Naive B cell (primary cell): ENCODE data around the gene RAB2B. TPM values are rescaled to one million over a fixed set of nuclear protein-coding genes. Genes with fewer than 3 reads are reported as not detected.

Experiments
- ATAC-seq, 2 donors: fragments of 150-1000 bp; cut with Tn5 transposase; 2 replicates each; pipeline ENCODE4 v1.10.0; 2021; ENCODE audit warnings: low read depth in 2 of 2, mild to moderate bottlenecking in 2 of 2, moderate library complexity in 2 of 2
- DNase-seq: peaks from one replicate; pipeline ENCODE4 v3.0.0; 2022
- H3K27ac Mint-ChIP-seq, 6 donors: one replicate each; pipeline ENCODE4 v1.8.0; 2020 to 2022; ENCODE audit warnings: mild to moderate bottlenecking in 6 of 6, mixed read lengths in 6 of 6, moderate library complexity in 5 of 6, inconsistent platforms in 2 of 6
- H3K27me3 Mint-ChIP-seq, 3 donors: one replicate each; pipeline ENCODE4 v1.8.0; 2021 to 2022; ENCODE audit warnings: mixed read lengths in 3 of 3, mild to moderate bottlenecking in 1 of 3
- H3K36me3 Mint-ChIP-seq, 2 donors: one replicate each; pipeline ENCODE4 v1.8.0; 2020 to 2022; ENCODE audit warnings: mixed read lengths in 2 of 2, inconsistent platforms in 1 of 2, mild to moderate bottlenecking in 1 of 2
- H3K4me1 Mint-ChIP-seq, 3 donors: one replicate each; pipeline ENCODE4 v1.8.0; 2020 to 2022; ENCODE audit warnings: mixed read lengths in 3 of 3, inconsistent platforms in 1 of 3, mild to moderate bottlenecking in 1 of 3, moderate library complexity in 1 of 3
- H3K4me3 Mint-ChIP-seq, 8 donors: one replicate each; pipeline ENCODE4 v1.8.0; 2020 to 2022; ENCODE audit warnings: mild to moderate bottlenecking in 8 of 8, mixed read lengths in 8 of 8, moderate library complexity in 8 of 8, inconsistent platforms in 2 of 8
- H3K9me3 Mint-ChIP-seq, 7 donors: one replicate each; pipeline ENCODE4 v1.8.0; 2020 to 2022; ENCODE audit warnings: mixed read lengths in 7 of 7, mild to moderate bottlenecking in 5 of 7, inconsistent platforms in 2 of 7, moderate library complexity in 1 of 7
- polyA plus RNA-seq, 6 donors: library from polyadenylated mRNA; unstranded; fragments of 300-500 nt; fragmentation: Illumina TruSeq; gene quantifications; one replicate each; pipeline ENCODE4 v1.2.3, GENCODE V29; 2021; ENCODE audit warnings: low read depth in 6 of 6

The RAB2B gene
- polyA plus RNA-seq, 6 donors from 2014 or later: 11.6 to 16.9 (median 15.0) TPM

- H3K4me1 Mint-ChIP-seq: no peaks in the 10 kb centered on the region
- no peaks in the 10 kb centered on the region for H3K27me3 Mint-ChIP-seq
- no peak for DNase-seq
- peaks cover 19 to 35% of the 10 kb centered on the region in 2 donors for H3K36me3 Mint-ChIP-seq
- ATAC-seq: no peak
- H3K9me3 Mint-ChIP-seq: no peaks in the 10 kb centered on the region
- H3K4me3 Mint-ChIP-seq: no peak overlapping the region
- H3K27ac Mint-ChIP-seq: no peak overlapping the region
Observed at GRCh38 chr14:21414137-21414631, 62.6 kb downstream of the RAB2B start.

Other genes with a start within 250 kb of the RAB2B start
- gene HNRNPC, start 207.5 kb downstream of the RAB2B start, polyA plus RNA-seq: 1,000 to 10,000 TPM in 2 of 6 donors, 100 to 1,000 TPM in 4; 797 to 1,243 (median 873) TPM
- under 1 TPM in 1 of 6 donors, not detected in 5; 0.26 TPM for gene RPGRIP1, start 196.9 kb downstream of the RAB2B start, polyA plus RNA-seq
- 10 to 100 TPM; 72.4 to 94.8 (median 77.8) TPM for gene SUPT16H, start 92.9 kb downstream of the RAB2B start, polyA plus RNA-seq
- gene CHD8, start 20.8 kb downstream of the RAB2B start, polyA plus RNA-seq: 10 to 100 TPM; 15.0 to 57.3 (median 33.3) TPM
- 100 to 1,000 TPM in 2 of 6 donors, 10 to 100 TPM in 4; 59.6 to 110 (median 93.2) TPM for gene TOX4, start 236 bp upstream of the RAB2B start, polyA plus RNA-seq
- 10 to 100 TPM; 16.4 to 26.5 (median 24.5) TPM for gene METTL3, start 34.4 kb upstream of the RAB2B start, polyA plus RNA-seq
- gene SALL2, start 49.4 kb upstream of the RAB2B start, polyA plus RNA-seq: 1 to 10 TPM in 1 of 6 donors, under 1 TPM in 3, not detected in 2; 0.17 to 1.1 (median 0.53) TPM
- gene OR10G3, start 103.1 kb upstream of the RAB2B start, polyA plus RNA-seq: not detected
- gene OR10G2, start 158.0 kb upstream of the RAB2B start, polyA plus RNA-seq: not detected
- gene OR4E2, start 176.9 kb upstream of the RAB2B start, polyA plus RNA-seq: not detected
- gene OR4E1, start 196.9 kb upstream of the RAB2B start, polyA plus RNA-seq: not detected